OCI-LY3 (cell line): ENCODE data around the gene PID1.

Experiments used
- H2AFZ ChIP-seq: fragments of 200-600, 300-600 bp; shearing (Covaris generic); 2 replicates; pipeline ENCODE4 v1.6.0; 2014; ENCODE audit warnings: antibody characterized with exemption, low read depth, low read length
- H3K27ac ChIP-seq: fragments of 200-600, 300-600 bp; sonication (generic); 2 replicates; pipeline ENCODE4 v1.5.1; 2014; ENCODE audit warnings: mild to moderate bottlenecking, low read length, moderate library complexity, mixed read lengths
- H3K27me3 ChIP-seq: fragments of 200-600, 300-600 bp; sonication (generic); 2 replicates; pipeline ENCODE4 v1.6.1; 2014; ENCODE audit warnings: low read depth, low read length, mixed read lengths
- H3K36me3 ChIP-seq: fragments of 200-600, 300-600 bp; sonication (generic); replicated peaks from 2 replicates; pipeline ENCODE3; 2014; ENCODE audit warnings: low read depth, low read length, mixed read lengths
- H3K4me1 ChIP-seq: fragments of 300-600, 200-600 bp; sonication (generic); 2 replicates; pipeline ENCODE4 v1.6.1; 2014; ENCODE audit warnings: low read length, mixed read lengths
- H3K4me2 ChIP-seq: fragments of 200-600, 300-600 bp; sonication (generic); 2 replicates; pipeline ENCODE4 v1.6.1; 2014; ENCODE audit warnings: low read length, mixed read lengths
- H3K4me3 ChIP-seq: fragments of 300-600, 200-600 bp; sonication (generic); 2 replicates; pipeline ENCODE4 v1.5.1; 2014; ENCODE audit warnings: antibody characterized with exemption, mild to moderate bottlenecking, low read length, moderate library complexity
- H3K79me2 ChIP-seq: fragments of 300-600, 200-600 bp; shearing (Covaris generic); 2 replicates; pipeline ENCODE4 v1.6.1; 2014; ENCODE audit warnings: mild to moderate bottlenecking, low read length, mixed read lengths
- H3K9ac ChIP-seq: fragments of 300-600, 200-600 bp; shearing (Covaris generic); 2 replicates; pipeline ENCODE4 v1.6.0; 2014; ENCODE audit warnings: mild to moderate bottlenecking, low read length, moderate library complexity
- H3K9me3 ChIP-seq: fragments of 200-600, 300-600 bp; shearing (Covaris generic); 2 replicates; pipeline ENCODE4 v1.6.1; 2014; ENCODE audit warnings: low read length, mixed read lengths; ENCODE audit not compliant: insufficient read depth
- H4K20me1 ChIP-seq: fragments of 200-600, 300-600 bp; sonication (generic); 2 replicates; pipeline ENCODE4 v1.6.1; 2016; ENCODE audit warnings: low read length, mixed read lengths; ENCODE audit not compliant: insufficient read depth
- EZH2phosphoT487 ChIP-seq: fragments of 200-600 bp; shearing (Covaris generic); IDR thresholded peaks from 2 replicates; pipeline ENCODE4 v1.6.1; 2018; ENCODE audit warnings: antibody characterized with exemption, mixed run types, low read depth
- TF ChIP-seq, protein P1 (sequence below): fragments of 200-600, 300-600 bp; sonication (generic); IDR thresholded peaks from 2 replicates; pipeline ENCODE4 v1.5.1; 2014; ENCODE audit warnings: antibody characterized with exemption, low read length, low read depth

Gene PID1

DNA sequence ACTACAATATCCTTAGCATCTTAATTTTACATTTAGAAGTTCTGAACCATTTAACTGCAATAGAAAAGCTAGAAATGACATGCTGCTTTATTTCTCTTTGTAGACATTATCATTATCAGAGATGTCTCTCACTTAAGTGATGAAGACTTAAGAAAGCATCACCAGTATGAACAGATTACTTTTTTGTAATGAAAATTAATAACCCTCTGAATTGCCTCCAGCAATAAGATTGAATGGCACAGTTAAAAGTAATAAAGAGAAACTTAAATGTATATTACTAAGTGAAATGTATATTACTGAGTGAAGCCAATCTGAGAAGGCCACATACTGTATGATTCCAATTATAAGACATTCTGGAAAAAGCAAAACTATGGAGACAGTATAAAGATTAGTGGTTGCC, 89.4 kb downstream of the PID1 start:
- no peak overlapping the region for H3K4me3 ChIP-seq
- H3K9me3 ChIP-seq: no peaks in the 10 kb centered on the region
- H2AFZ ChIP-seq: no peak overlapping the region
- H3K79me2 ChIP-seq: no peaks in the 10 kb centered on the region
- H3K27ac ChIP-seq: no peak overlapping the region
- H3K4me1 ChIP-seq: no peaks in the 10 kb centered on the region
- H3K27me3 ChIP-seq: no peaks in the 10 kb centered on the region
- H4K20me1 ChIP-seq: no peaks in the 10 kb centered on the region
- no peak overlapping the region for H3K9ac ChIP-seq
- H3K36me3 ChIP-seq: no peaks in the 10 kb centered on the region
- H3K4me2 ChIP-seq: no peak overlapping the region
- TF ChIP-seq EZH2phosphoT487: no peak
- TF ChIP-seq, protein P1, sequence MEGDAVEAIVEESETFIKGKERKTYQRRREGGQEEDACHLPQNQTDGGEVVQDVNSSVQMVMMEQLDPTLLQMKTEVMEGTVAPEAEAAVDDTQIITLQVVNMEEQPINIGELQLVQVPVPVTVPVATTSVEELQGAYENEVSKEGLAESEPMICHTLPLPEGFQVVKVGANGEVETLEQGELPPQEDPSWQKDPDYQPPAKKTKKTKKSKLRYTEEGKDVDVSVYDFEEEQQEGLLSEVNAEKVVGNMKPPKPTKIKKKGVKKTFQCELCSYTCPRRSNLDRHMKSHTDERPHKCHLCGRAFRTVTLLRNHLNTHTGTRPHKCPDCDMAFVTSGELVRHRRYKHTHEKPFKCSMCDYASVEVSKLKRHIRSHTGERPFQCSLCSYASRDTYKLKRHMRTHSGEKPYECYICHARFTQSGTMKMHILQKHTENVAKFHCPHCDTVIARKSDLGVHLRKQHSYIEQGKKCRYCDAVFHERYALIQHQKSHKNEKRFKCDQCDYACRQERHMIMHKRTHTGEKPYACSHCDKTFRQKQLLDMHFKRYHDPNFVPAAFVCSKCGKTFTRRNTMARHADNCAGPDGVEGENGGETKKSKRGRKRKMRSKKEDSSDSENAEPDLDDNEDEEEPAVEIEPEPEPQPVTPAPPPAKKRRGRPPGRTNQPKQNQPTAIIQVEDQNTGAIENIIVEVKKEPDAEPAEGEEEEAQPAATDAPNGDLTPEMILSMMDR: no peak

DNA sequence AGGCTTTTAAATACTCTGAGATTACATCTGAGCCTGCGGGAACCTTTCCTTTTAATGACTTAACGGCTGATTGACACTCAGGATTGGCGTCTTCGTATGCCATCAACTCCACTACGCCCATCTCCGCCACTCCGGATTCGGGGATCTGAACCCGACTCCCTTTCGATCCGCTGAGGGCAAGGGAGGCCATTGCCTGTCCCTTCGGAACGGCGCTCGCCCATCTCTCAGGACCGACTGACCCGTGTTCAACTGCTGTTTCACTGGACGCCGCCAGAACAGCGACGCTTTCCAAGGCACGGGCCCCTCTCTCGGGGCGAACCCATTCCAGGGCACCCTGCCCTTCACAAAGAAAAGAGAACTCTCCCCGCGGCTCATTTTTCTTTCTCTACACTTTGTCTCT, 90.4 kb downstream of the PID1 start:
- no peak overlapping the region for H3K27ac ChIP-seq
- no peak overlapping the region for H3K9ac ChIP-seq
- H3K4me2 ChIP-seq: no peak overlapping the region
- H3K9me3 ChIP-seq: no peaks in the 10 kb centered on the region
- H2AFZ ChIP-seq: no peak overlapping the region
- no peaks in the 10 kb centered on the region for H3K36me3 ChIP-seq
- no peaks in the 10 kb centered on the region for H3K27me3 ChIP-seq
- no peak overlapping the region for H3K4me3 ChIP-seq
- H3K79me2 ChIP-seq: no peaks in the 10 kb centered on the region
- no peak for TF ChIP-seq EZH2phosphoT487
- TF ChIP-seq, protein P1: no peak
- H3K4me1 ChIP-seq: no peaks in the 10 kb centered on the region
- no peaks in the 10 kb centered on the region for H4K20me1 ChIP-seq

DNA sequence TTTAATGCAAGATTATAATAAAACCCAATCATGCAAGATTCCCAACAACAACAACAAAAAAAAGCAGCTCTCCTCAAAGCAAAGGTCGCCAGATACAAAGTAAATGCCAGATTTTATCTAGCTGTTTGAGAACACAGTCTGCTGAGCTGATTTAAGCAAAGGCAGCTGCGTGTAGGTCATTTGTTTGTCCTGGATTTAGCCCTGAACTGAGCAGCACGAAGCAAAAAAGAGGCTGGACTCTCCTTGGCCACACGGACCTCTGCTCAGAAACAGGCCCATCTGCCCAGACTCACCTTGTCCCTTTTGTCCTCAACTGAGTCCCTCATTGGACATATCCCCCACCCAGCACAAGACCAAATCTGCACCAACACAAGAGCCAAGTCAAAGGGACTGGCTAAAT, 91.5 kb downstream of the PID1 start:
- no peak overlapping the region for H3K27ac ChIP-seq
- H3K9me3 ChIP-seq: no peaks in the 10 kb centered on the region
- no peaks in the 10 kb centered on the region for H3K27me3 ChIP-seq
- H3K4me3 ChIP-seq: no peak overlapping the region
- H4K20me1 ChIP-seq: no peaks in the 10 kb centered on the region
- no peak overlapping the region for H2AFZ ChIP-seq
- no peak for TF ChIP-seq EZH2phosphoT487
- TF ChIP-seq, protein P1: no peak
- no peak overlapping the region for H3K9ac ChIP-seq
- no peaks in the 10 kb centered on the region for H3K36me3 ChIP-seq
- H3K4me1 ChIP-seq: no peaks in the 10 kb centered on the region
- H3K79me2 ChIP-seq: no peaks in the 10 kb centered on the region
- no peak overlapping the region for H3K4me2 ChIP-seq

DNA sequence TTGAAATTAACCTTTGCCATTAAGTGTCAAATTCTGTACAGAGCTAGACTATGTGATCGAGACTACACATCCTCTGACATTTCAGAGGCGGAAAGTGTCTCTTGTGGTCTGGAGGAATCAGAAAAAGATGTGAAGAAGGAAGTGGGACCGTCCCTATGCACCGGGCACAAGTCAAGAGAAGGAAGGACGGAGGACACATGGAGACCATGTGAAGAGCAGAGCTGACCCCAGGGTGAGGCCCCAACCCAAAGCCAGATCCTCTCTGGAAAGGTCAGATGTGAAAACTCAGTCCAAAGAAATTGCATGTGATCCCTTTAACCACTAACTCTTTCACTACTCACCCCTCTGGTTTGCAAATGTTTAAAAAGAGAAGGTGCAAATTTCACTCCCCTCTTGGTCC, 92.4 kb downstream of the PID1 start:
- no peaks in the 10 kb centered on the region for H3K36me3 ChIP-seq
- no peaks in the 10 kb centered on the region for H3K4me1 ChIP-seq
- H3K9ac ChIP-seq: no peak overlapping the region
- H3K27ac ChIP-seq: no peak overlapping the region
- H3K4me2 ChIP-seq: no peak overlapping the region
- no peak overlapping the region for H3K4me3 ChIP-seq
- H2AFZ ChIP-seq: no peak overlapping the region
- no peaks in the 10 kb centered on the region for H3K9me3 ChIP-seq
- no peaks in the 10 kb centered on the region for H3K27me3 ChIP-seq
- H3K79me2 ChIP-seq: no peaks in the 10 kb centered on the region
- no peaks in the 10 kb centered on the region for H4K20me1 ChIP-seq
- TF ChIP-seq EZH2phosphoT487: no peak
- TF ChIP-seq, protein P1: no peak
